Adrenal gland (tissue), 12 donors: ENCODE results near the gene TLCD1. TPM values are rescaled to one million over a fixed set of nuclear protein-coding genes. Genes with fewer than 3 reads are reported as not detected.
A peak's percentile ranks its signal among the peaks of the same experiment; 100 is the strongest.
"Not testable (repeated sequence)": the region's sequence is repeated elsewhere in the genome, so short reads cannot be mapped to it uniquely, and the experiment has no call there.

Source experiments
- DNase-seq, 7 donors: peaks; one replicate each; pipeline ENCODE4 v3.0.0-alpha.2; 2019 to 2020
- H3K27ac ChIP-seq, 5 donors: fragments of 200-600 bp; sonication (generic) in 4 of 5; 1 replicate in 3 of 5; 2 replicates in 2 of 5; pipeline versions ENCODE4 v1.5.1 to v1.8.0; 2016 to 2020; ENCODE audit warnings: mild to moderate bottlenecking in 1 of 5
- H3K27me3 ChIP-seq: fragments of 200-600 bp; 2 replicates; pipeline ENCODE4 v1.8.0; 2021
- H3K36me3 ChIP-seq, 2 donors: fragments of 200-600 bp; replicated peaks in 1 of 2; 1 replicate in 1 of 2; 2 replicates in 1 of 2; pipeline versions ENCODE4 v1.5.1 to v1.8.0; 2018 to 2022
- H3K4me1 ChIP-seq, 2 donors: fragments of 200-600 bp; replicated peaks in 1 of 2; 1 replicate in 1 of 2; 2 replicates in 1 of 2; pipeline versions ENCODE4 v1.5.1 to v1.8.0; 2018 to 2021
- H3K4me3 ChIP-seq, 4 donors: fragments of 200-600 bp; sonication (generic) in 3 of 4; one replicate each; pipeline ENCODE4 v1.5.1; 2016 to 2018
- H3K9me3 ChIP-seq, 3 donors: fragments of 200-600 bp; sonication (generic) in 1 of 3; replicated peaks in 1 of 3; 1 replicate in 2 of 3; 2 replicates in 1 of 3; pipeline versions ENCODE4 v1.5.1 to v1.8.0; 2016 to 2021
- POLR2A ChIP-seq, 2 donors: fragments of 450-650 bp; IDR thresholded peaks; one replicate each; pipeline ENCODE4 v1.6.1; 2017; ENCODE audit warnings: antibody characterized with exemption in 2 of 2, mild to moderate bottlenecking in 2 of 2, moderate library complexity in 1 of 2
- WGBS, 4 donors: extraction: QIAGEN DNeasy Blood & Tissue Kit in 2 of 4; methylation state at CpG; one replicate each; pipeline versions ENCODE4 v1.1.5 to v1.1.7; 2013 to 2017; 5-methylcytosine and 5-hydroxymethylcytosine counted together
- intact Hi-C, 2 donors: fragments of 100-400 bp; cut with DNase I; formaldehyde crosslinking; loops; one replicate each; pipeline versions ENCODE4 v1.14.1 to v1.15.0; 2022 to 2023
- polyA plus RNA-seq, 3 donors: library from polyadenylated mRNA; stranded (reverse); fragments of 200-250 nt in 2 of 3; fragments of 350-450 nt in 1 of 3; fragmentation: Illumina TruSeq in 1 of 3; extraction: RNeasy Lipid Tissue Mini Kit (QIAGEN cat#74804) in 1 of 3; gene quantifications; one replicate each; pipeline ENCODE4 v1.2.3, GENCODE V29; 2013 to 2014
- total RNA-seq, 9 donors: library from RNA; depleted of rRNA in 4 of 9; stranded (reverse); fragments of >200 nt in 4 of 9; fragments of 120-200 nt in 1 of 9; fragmentation: NEBNext Ultra II Directional in 1 of 9; extraction: Animal tissue kit (Norgen Biotek cat#: 25700) in 1 of 9; gene quantifications; one replicate each; pipeline versions ENCODE4 v1.1.0 to v1.2.4, GENCODE V29; 2013 to 2023
- TF ChIP-seq, protein P1 (sequence below), 6 experiments: fragments of 450-650 bp in 4 of 6; fragments of 200-600 bp in 2 of 6; sonication (generic) in 1 of 6; IDR thresholded peaks; 1 replicate in 5 of 6; 2 replicates in 1 of 6; pipeline versions ENCODE4 v1.5.1 to v1.8.0; 2016 to 2021; ENCODE audit warnings: antibody characterized with exemption in 6 of 6, mild to moderate bottlenecking in 2 of 6, moderate library complexity in 1 of 6
- donor health status: healthy with polysubstance abuse.
- donor health status: Bipolar disorder and iron deficiency.
- donor health status: DM: yes; HTN: yes; CAD: no.
- donor health status: DM: no; HTN: no; CAD: no.
- donor health status: DM: no; HTN: no; CAD: no.
- donor health status: DM: yes; HTN: yes; CAD: no.

Gene TLCD1
- total and polyA plus RNA-seq, 12 donors: 0.52 to 18.8 (median 5.9) TPM

DNA sequence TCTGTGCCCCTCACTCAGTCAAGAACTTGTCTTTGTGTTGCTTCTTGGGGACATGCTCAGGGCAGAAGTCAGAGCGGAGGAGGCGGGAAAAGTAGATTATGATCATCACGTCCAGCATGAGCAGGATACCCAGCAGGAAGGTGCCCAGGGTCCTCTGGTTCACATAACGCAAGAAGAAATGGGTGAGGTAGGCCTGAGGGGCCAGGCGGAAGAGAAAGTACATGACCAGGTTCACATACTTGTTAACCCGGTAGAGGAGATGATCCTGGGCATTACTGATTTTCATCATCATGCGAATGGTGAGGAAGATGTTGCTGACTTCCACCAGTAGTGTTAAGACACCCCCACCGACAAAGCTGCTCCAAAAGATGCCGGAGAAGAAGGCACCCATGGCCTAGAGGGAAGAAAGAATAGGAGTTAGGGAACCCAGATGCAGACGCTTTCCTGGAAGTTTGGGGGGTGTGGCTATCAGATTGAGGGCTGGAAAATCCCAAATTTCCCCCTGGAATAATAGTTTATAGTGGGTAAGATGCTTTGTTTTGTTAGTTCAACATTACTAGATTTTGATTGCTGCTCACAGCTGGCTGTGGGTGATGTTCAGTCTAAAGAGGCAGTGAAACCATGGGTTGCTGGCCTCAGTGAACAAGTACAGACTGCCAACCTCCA lies 1.4 kb downstream of the TLCD1 start:
- H3K27ac ChIP-seq: peak overlapping the region in 2 of 5 donors; percentile 75 to 92
- peaks cover 0 to 40% of the 10 kb centered on the region in 2 donors for H3K36me3 ChIP-seq
- no peaks in the 10 kb centered on the region for H3K27me3 ChIP-seq
- intact Hi-C loops: no loop called here
- no peak overlapping the region for H3K4me3 ChIP-seq
- H3K9me3 ChIP-seq: no peaks in the 10 kb centered on the region
- TF ChIP-seq, protein P1, sequence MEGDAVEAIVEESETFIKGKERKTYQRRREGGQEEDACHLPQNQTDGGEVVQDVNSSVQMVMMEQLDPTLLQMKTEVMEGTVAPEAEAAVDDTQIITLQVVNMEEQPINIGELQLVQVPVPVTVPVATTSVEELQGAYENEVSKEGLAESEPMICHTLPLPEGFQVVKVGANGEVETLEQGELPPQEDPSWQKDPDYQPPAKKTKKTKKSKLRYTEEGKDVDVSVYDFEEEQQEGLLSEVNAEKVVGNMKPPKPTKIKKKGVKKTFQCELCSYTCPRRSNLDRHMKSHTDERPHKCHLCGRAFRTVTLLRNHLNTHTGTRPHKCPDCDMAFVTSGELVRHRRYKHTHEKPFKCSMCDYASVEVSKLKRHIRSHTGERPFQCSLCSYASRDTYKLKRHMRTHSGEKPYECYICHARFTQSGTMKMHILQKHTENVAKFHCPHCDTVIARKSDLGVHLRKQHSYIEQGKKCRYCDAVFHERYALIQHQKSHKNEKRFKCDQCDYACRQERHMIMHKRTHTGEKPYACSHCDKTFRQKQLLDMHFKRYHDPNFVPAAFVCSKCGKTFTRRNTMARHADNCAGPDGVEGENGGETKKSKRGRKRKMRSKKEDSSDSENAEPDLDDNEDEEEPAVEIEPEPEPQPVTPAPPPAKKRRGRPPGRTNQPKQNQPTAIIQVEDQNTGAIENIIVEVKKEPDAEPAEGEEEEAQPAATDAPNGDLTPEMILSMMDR (IDR thresholded peaks at IDR 0.05): no peak
- TF ChIP-seq POLR2A (IDR thresholded peaks at IDR 0.05): no peak
- peaks cover 27 to 55% of the 10 kb centered on the region in 2 donors for H3K4me1 ChIP-seq
- no peak for DNase-seq
- 82 to 92% (median 86%) methylated on average over 10 of the region's 10 CpGs for WGBS, 4 donors

DNA sequence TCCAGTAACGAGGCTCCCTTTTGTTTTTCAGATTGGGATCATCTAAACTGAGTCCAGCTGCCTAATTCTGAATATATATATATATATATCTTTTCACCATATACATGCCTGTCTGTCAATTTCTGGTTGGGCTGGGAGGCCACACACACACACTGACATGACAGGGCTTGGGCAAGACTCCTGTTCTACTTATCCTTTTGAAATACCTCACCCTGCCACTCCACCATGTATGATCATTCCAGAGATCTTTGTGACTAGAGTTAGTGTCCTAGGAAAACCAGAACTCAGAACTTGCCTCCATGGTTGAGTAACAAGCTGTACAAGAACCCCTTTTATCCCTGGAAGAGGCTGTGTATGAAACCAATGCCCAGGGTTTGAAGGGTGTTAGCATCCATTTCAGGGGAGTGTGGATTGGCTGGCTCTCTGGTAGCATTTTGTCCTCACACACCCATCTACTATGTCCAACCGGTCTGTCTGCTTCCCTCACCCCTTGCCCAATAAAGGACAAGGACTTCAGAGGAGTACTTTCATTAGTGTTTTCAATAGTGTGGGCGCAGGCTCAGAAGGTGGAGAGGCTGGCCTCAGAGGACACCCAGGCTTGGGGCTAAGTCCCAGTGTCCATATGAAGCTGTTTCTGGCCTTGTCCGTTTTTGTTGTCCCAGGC lies 2.1 kb downstream of the TLCD1 start:
- peaks cover 31 to 59% of the 10 kb centered on the region in 2 donors for H3K4me1 ChIP-seq
- intact Hi-C loops, H3K4me3 ChIP-seq, H3K27ac ChIP-seq, H3K9me3 ChIP-seq, H3K27me3 ChIP-seq, DNase-seq: not testable (repeated sequence)
- H3K36me3 ChIP-seq: peaks cover 0 to 40% of the 10 kb centered on the region in 2 donors
- 69 to 84% (median 77%) methylated on average over 3 to 4 of the region's 4 CpGs for WGBS, 4 donors

- TF ChIP-seq POLR2A (IDR thresholded peaks at IDR 0.05): no peak
- no peaks in the 10 kb centered on the region for H3K9me3 ChIP-seq
- H3K4me1 ChIP-seq: peaks cover 38 to 66% of the 10 kb centered on the region in 2 donors
- intact Hi-C loops: no loop called here
- H3K4me3 ChIP-seq: no peak overlapping the region
- no peaks in the 10 kb centered on the region for H3K27me3 ChIP-seq
- no peak overlapping the region for H3K27ac ChIP-seq
- H3K36me3 ChIP-seq: peaks cover 0 to 40% of the 10 kb centered on the region in 2 donors
- whole genome bisulfite sequencing, 4 donors: 71 to 84% (median 79%) methylated on average over 6 of the region's 6 CpGs
- DNase-seq: no peak
These were observed 2.7 kb downstream of the TLCD1 start for GRCh38 chr17:28723159-28723835.

- Histone ChIP-seq H3K9me3 (no peaks in the 10 kb centered on the region), H3K4me3 (no peak overlapping the region), H3K27me3 (no peaks in the 10 kb centered on the region), H3K36me3 (peaks cover 0 to 40% of the 10 kb centered on the region in 2 donors), H3K4me1 (peaks cover 38 to 65% of the 10 kb centered on the region in 2 donors), H3K27ac (no peak overlapping the region)
- DNase-seq: no peak
- TF ChIP-seq, protein P1 (IDR thresholded peaks at IDR 0.05): no peak
- TF ChIP-seq POLR2A (IDR thresholded peaks at IDR 0.05): no peak
- intact Hi-C loops: no loop called here
- WGBS, 4 donors: 64 to 71% (median 66%) methylated on average over 5 to 7 of the region's 7 CpGs
These were observed 3.4 kb downstream of the TLCD1 start for GRCh38 chr17:28722417-28723158.

DNA sequence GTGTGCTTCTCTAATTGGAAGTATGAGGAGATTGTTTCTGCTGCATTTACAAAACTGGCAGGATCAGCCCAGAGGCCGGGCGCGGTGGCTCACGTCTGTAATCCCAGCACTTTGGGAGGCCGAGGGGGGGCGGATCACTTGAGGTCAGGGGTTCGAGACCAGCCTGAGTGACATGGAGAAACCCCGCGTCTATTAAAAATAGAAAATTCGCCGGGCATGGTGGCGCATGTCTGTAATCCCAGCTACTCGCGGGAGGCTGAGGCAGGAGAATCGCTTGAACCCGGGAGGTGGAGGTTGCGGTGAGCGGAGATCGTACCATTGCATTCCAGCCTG lies 5.1 kb downstream of the TLCD1 start:
- peak in 1 of 7 donors; percentile 68 for DNase-seq
- WGBS, 4 donors: 31 to 42% (median 32%) methylated on average over 19 of the region's 19 CpGs
- Histone ChIP-seq H3K27ac (peak overlapping the region in 2 of 5 donors; percentile 22 to 26), H3K4me1 (peaks cover 43 to 62% of the 10 kb centered on the region in 2 donors), H3K36me3 (peaks cover 0 to 40% of the 10 kb centered on the region in 2 donors), H3K4me3 (peak overlapping the region in 1 of 4 donors; percentile 91)
- H3K27me3 ChIP-seq, intact Hi-C loops, H3K9me3 ChIP-seq: not testable (repeated sequence)
